Osteoblast (primary cell): ENCODE measurements around the gene CCL26. TPM values are rescaled to one million over a fixed set of nuclear protein-coding genes. Genes with fewer than 3 reads are reported as not detected.

Experiments
- DNase-seq: peaks from one replicate; pipeline ENCODE4 v3.0.0; 2011; ENCODE audit warnings: low spot score, mixed read lengths; ENCODE audit not compliant: insufficient read length; ENCODE audit errors: missing footprints
- H2AFZ ChIP-seq: 2 replicates; pipeline ENCODE4 v1.6.0; 2011; ENCODE audit warnings: mild to moderate bottlenecking, low read length
- H3K27ac ChIP-seq: 2 replicates; pipeline ENCODE4 v1.5.1; 2011; ENCODE audit warnings: mild to moderate bottlenecking, low read depth, low read length, moderate library complexity
- H3K27me3 ChIP-seq: 2 replicates; pipeline ENCODE4 v1.6.0; 2012; ENCODE audit warnings: mild to moderate bottlenecking, control low read depth, inconsistent platforms, low read length, moderate library complexity; ENCODE audit not compliant: insufficient read depth
- H3K36me3 ChIP-seq: 2 replicates; pipeline ENCODE4 v1.5.1; 2011; ENCODE audit warnings: mild to moderate bottlenecking, low read length, control low read depth, moderate library complexity; ENCODE audit not compliant: insufficient read depth
- H3K4me1 ChIP-seq: 2 replicates; pipeline ENCODE4 v1.5.1; 2011; ENCODE audit warnings: mild to moderate bottlenecking, low read length, control low read depth, moderate library complexity; ENCODE audit not compliant: insufficient read depth
- H3K4me2 ChIP-seq: 2 replicates; pipeline ENCODE4 v1.6.0; 2011; ENCODE audit warnings: mild to moderate bottlenecking, low read length; ENCODE audit not compliant: insufficient read depth
- H3K4me3 ChIP-seq: fragments of 200-600 bp; sonication (generic); 3 replicates; pipeline ENCODE4 v1.5.1; 2012; ENCODE audit warnings: mild to moderate bottlenecking, low read length, inconsistent platforms; ENCODE audit not compliant: insufficient read depth
- H3K79me2 ChIP-seq: 2 replicates; pipeline ENCODE4 v1.6.0; 2012; ENCODE audit warnings: mild to moderate bottlenecking, low read length, control low read depth, inconsistent platforms; ENCODE audit not compliant: insufficient read depth
- H3K9me3 ChIP-seq: 2 replicates; pipeline ENCODE4 v1.5.1; 2011; ENCODE audit warnings: low read depth, low read length, control low read depth
- H4K20me1 ChIP-seq: 2 replicates; pipeline ENCODE4 v1.6.0; 2012; ENCODE audit warnings: mild to moderate bottlenecking, low read length, control low read depth; ENCODE audit not compliant: insufficient read depth
- CTCF ChIP-seq: IDR thresholded peaks from 2 replicates; pipeline ENCODE4 v1.5.1; 2011; ENCODE audit warnings: mild to moderate bottlenecking, low read depth, low read length, moderate library complexity; ENCODE audit errors: extremely low read depth
- total RNA-seq: library from RNA; depleted of rRNA; stranded (reverse); fragments of >200 nt; gene quantifications from 2 replicates; pipeline ENCODE4 v1.2.3, GENCODE V29; 2012

CCL26 gene
- total RNA-seq, 1 donor = 1.1 TPM

GRCh38 chr7:75808106-75808505 lies 36.1 kb upstream of the CCL26 start:
- TF ChIP-seq CTCF = no peak
- no peaks in the 10 kb centered on the region for H3K4me1 ChIP-seq
- H3K27me3 ChIP-seq = peaks cover 3% of the 10 kb centered on the region
- no peak overlapping the region for H3K4me2 ChIP-seq
- H3K9me3 ChIP-seq = peaks cover 8% of the 10 kb centered on the region
- no peak overlapping the region for H3K4me3 ChIP-seq
- no peaks in the 10 kb centered on the region for H4K20me1 ChIP-seq
- DNase-seq = no peak
- H3K36me3 ChIP-seq = no peaks in the 10 kb centered on the region
- no peaks in the 10 kb centered on the region for H3K79me2 ChIP-seq
- H3K27ac ChIP-seq = no peak overlapping the region
- no peak overlapping the region for H2AFZ ChIP-seq

- TF ChIP-seq CTCF = no peak
- peaks cover 4% of the 10 kb centered on the region for H3K27me3 ChIP-seq
- no peaks in the 10 kb centered on the region for H4K20me1 ChIP-seq
- peaks cover 8% of the 10 kb centered on the region for H3K9me3 ChIP-seq
- no peak overlapping the region for H2AFZ ChIP-seq
- no peaks in the 10 kb centered on the region for H3K79me2 ChIP-seq
- H3K36me3 ChIP-seq = no peaks in the 10 kb centered on the region
- no peak overlapping the region for H3K4me3 ChIP-seq
- no peak overlapping the region for H3K27ac ChIP-seq
- DNase-seq = no peak
- H3K4me2 ChIP-seq = no peak overlapping the region
- H3K4me1 ChIP-seq = no peaks in the 10 kb centered on the region
These were observed 35.4 kb upstream of the CCL26 start for GRCh38 chr7:75807452-75807851.

- Histone ChIP-seq H4K20me1 (no peaks in the 10 kb centered on the region), H3K27me3 (peaks cover 4% of the 10 kb centered on the region), H3K79me2 (no peaks in the 10 kb centered on the region), H3K36me3 (no peaks in the 10 kb centered on the region), H3K4me1 (no peaks in the 10 kb centered on the region), H3K9me3 (peaks cover 8% of the 10 kb centered on the region), H3K4me2 (no peak overlapping the region), H3K4me3 (no peak overlapping the region), H2AFZ (no peak overlapping the region), H3K27ac (no peak overlapping the region)
- DNase-seq = no peak
- no peak for TF ChIP-seq CTCF
These were observed 34.7 kb upstream of the CCL26 start for GRCh38 chr7:75806560-75807307.

GRCh38 chr7:75804705-75805104 lies 32.7 kb upstream of the CCL26 start:
- Histone ChIP-seq H3K36me3 (no peaks in the 10 kb centered on the region), H3K9me3 (peaks cover 8% of the 10 kb centered on the region), H3K4me1 (no peaks in the 10 kb centered on the region), H3K79me2 (no peaks in the 10 kb centered on the region), H3K4me2 (no peak overlapping the region), H3K4me3 (no peak overlapping the region), H3K27ac (no peak overlapping the region), H3K27me3 (peaks cover 4% of the 10 kb centered on the region), H4K20me1 (no peaks in the 10 kb centered on the region), H2AFZ (no peak overlapping the region)
- DNase-seq = no peak
- TF ChIP-seq CTCF = no peak
